ENCODE results near the gene DLGAP1. TPM values are rescaled to one million over a fixed set of nuclear protein-coding genes. Genes with fewer than 3 reads are reported as not detected.

DLGAP1 gene
- total and polyA plus RNA-seq, 2 of the 4 experiments (the other 2 are of a cell fraction), result under 0.01 to 0.09 TPM

GRCh38 chr18:4063545-4063944 lies 391.6 kb downstream of the DLGAP1 start:
- H3K27me3 ChIP-seq (ENCODE audit: control insufficient read depth, insufficient read depth, low read length), result no peaks in the 10 kb centered on the region
- CTCF ChIA-PET, result no interaction called here
- no peak overlapping the region for H3K23ac ChIP-seq (ENCODE audit: low read depth, low read length)
- no peak overlapping the region for H3K56ac ChIP-seq (ENCODE audit: extremely low read depth, insufficient read depth, low read length)
- no peak overlapping the region for H3K4me3 ChIP-seq (ENCODE audit: insufficient read depth, low read depth, low read length)
- H2BK15ac ChIP-seq (ENCODE audit: low read depth, low read length), result no peak overlapping the region
- H4K8ac ChIP-seq (ENCODE audit: low read depth in 2 of 2, low read length in 2 of 2), result no peak overlapping the region
- no peak overlapping the region for H4K91ac ChIP-seq (ENCODE audit: insufficient read depth, low read depth, low read length)
- no peak overlapping the region for H2BK120ac ChIP-seq (ENCODE audit: low read depth, low read length)
- no peak overlapping the region for H3K14ac ChIP-seq (replicated peaks; ENCODE audit: low read depth, low read length)
- H3K4me1 ChIP-seq (ENCODE audit: control insufficient read depth, insufficient read depth, low read length), result no peaks in the 10 kb centered on the region
- H4K5ac ChIP-seq (ENCODE audit: low read depth, low read length), result no peak overlapping the region
- H2AFZ ChIP-seq (replicated peaks; ENCODE audit: low read length, poor library complexity), result no peak overlapping the region
- no TSS peak for BruUV-seq (replicated peaks)
- no peaks in the 10 kb centered on the region for H4K20me1 ChIP-seq (ENCODE audit: insufficient read depth, low read length)
- H3K79me1 ChIP-seq (ENCODE audit: low read depth in 1 of 2, low read length in 2 of 2), result no peaks in the 10 kb centered on the region
- H3K9me1 ChIP-seq (ENCODE audit: insufficient read depth, low read length), result no peaks in the 10 kb centered on the region
- dilution Hi-C loops (cut with HindIII; ENCODE audit: low sequenced_read_pairs, unreplicated experiment) (no loop called here), intact Hi-C loops (cut with micrococcal nuclease) (no loop called here), in situ Hi-C loops (cut with MboI; ENCODE audit: low sequenced_read_pairs) (no loop called here)
- no peak for TF ChIP-seq USF2 (IDR thresholded peaks at IDR 0.05; ENCODE audit: low read depth, low read length)
- TF ChIP-seq CTCF (conservative IDR thresholded peaks at IDR 0.05; ENCODE audit: low read depth, low read length), result no peak
- no peak for TF ChIP-seq RAD21 (IDR thresholded peaks at IDR 0.05; ENCODE audit: low read length)
- TF ChIP-seq MAZ (IDR thresholded peaks at IDR 0.05; ENCODE audit: borderline replicate concordance, low read depth, low read length), result no peak
- no peak for TF ChIP-seq NFE2L2 (IDR thresholded peaks at IDR 0.05; ENCODE audit: low read depth, low read length)
- TF ChIP-seq BHLHE40 (IDR thresholded peaks at IDR 0.05; ENCODE audit: low read depth, low read length), result no peak
- TF ChIP-seq RFX5 (IDR thresholded peaks at IDR 0.05; ENCODE audit: low read depth, low read length), result no peak
- no peak for TF ChIP-seq FOS (IDR thresholded peaks at IDR 0.05; ENCODE audit: low read depth, low read length)
- TF ChIP-seq ELK1 (IDR thresholded peaks at IDR 0.05; ENCODE audit: borderline replicate concordance, low read depth, low read length), result no peak
- no peak for TF ChIP-seq MAFK (IDR thresholded peaks at IDR 0.05; ENCODE audit: low read depth, low read length)
- TF ChIP-seq CEBPB (IDR thresholded peaks at IDR 0.05; ENCODE audit: low read depth, low read length), result no peak
- no peak for TF ChIP-seq CHD1 (IDR thresholded peaks at IDR 0.05; ENCODE audit: low read depth, low read length)
- TF ChIP-seq MXI1 (IDR thresholded peaks at IDR 0.05; ENCODE audit: borderline replicate concordance, low read depth, low read length), result no peak
- TF ChIP-seq SMC3 (IDR thresholded peaks at IDR 0.05; ENCODE audit: low read depth, low read length), result no peak
- no peak for TF ChIP-seq POLR2A (IDR thresholded peaks at IDR 0.05; ENCODE audit: low read depth, low read length)
- no peak for TF ChIP-seq RCOR1 (IDR thresholded peaks at IDR 0.05; ENCODE audit: insufficient replicate concordance, low read length)
- H3K18ac ChIP-seq (ENCODE audit: low read depth, low read length), result no peak overlapping the region
- POLR2A ChIA-PET (ENCODE audit: unreplicated experiment), result no interaction called here
- DNase-seq, result no peak
- no peak overlapping the region for H3K4ac ChIP-seq (ENCODE audit: low read depth, low read length)
- H3K36me3 ChIP-seq (ENCODE audit: control insufficient read depth, insufficient read depth, low read length), result no peaks in the 10 kb centered on the region
- no peak overlapping the region for H3K27ac ChIP-seq (ENCODE audit: insufficient read depth, low read length)
- no peak overlapping the region for H2BK5ac ChIP-seq (ENCODE audit: low read depth, low read length, poor library complexity, severe bottlenecking)
- ATAC-seq (ENCODE audit: low read depth), result no peak
- H3K4me2 ChIP-seq (ENCODE audit: low read depth, low read length), result no peak overlapping the region
- H2BK20ac ChIP-seq (ENCODE audit: low read depth, low read length), result no peak overlapping the region
- no peak overlapping the region for H2AK5ac ChIP-seq (ENCODE audit: low read depth, low read length)
- H3K9me3 ChIP-seq (ENCODE audit: control insufficient read depth, insufficient read depth, low read length), result peaks cover 10% of the 10 kb centered on the region; the same call in 1 of the 2 replicates
- H2AK9ac ChIP-seq (replicated peaks; ENCODE audit: low read depth, low read length, poor library complexity), result no peak overlapping the region
- no peak overlapping the region for H3K9ac ChIP-seq (ENCODE audit: low read depth, low read length)
